ENCODE data around the gene KIF6.

- TF ChIP-seq, protein P1, sequence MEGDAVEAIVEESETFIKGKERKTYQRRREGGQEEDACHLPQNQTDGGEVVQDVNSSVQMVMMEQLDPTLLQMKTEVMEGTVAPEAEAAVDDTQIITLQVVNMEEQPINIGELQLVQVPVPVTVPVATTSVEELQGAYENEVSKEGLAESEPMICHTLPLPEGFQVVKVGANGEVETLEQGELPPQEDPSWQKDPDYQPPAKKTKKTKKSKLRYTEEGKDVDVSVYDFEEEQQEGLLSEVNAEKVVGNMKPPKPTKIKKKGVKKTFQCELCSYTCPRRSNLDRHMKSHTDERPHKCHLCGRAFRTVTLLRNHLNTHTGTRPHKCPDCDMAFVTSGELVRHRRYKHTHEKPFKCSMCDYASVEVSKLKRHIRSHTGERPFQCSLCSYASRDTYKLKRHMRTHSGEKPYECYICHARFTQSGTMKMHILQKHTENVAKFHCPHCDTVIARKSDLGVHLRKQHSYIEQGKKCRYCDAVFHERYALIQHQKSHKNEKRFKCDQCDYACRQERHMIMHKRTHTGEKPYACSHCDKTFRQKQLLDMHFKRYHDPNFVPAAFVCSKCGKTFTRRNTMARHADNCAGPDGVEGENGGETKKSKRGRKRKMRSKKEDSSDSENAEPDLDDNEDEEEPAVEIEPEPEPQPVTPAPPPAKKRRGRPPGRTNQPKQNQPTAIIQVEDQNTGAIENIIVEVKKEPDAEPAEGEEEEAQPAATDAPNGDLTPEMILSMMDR (IDR thresholded peaks at IDR 0.05): no peak
- no peak for TF ChIP-seq POLR2A (IDR thresholded peaks at IDR 0.05)
These were observed 320.9 kb downstream of the KIF6 start for GRCh38 chr6:39404312-39404711.

Measured in uterus (tissue), 2 donors.